HG03575 (cell line): Measurements from ENCODE around the gene FANCB.

Experiments used
- ATAC-seq: cut with Tn5 transposase; IDR thresholded peaks from one replicate; pipeline ENCODE4 v1.9.1; 2021; ENCODE audit not compliant: unreplicated experiment, insufficient number of reproducible peaks, low FRiP score; ENCODE audit errors: extremely low read depth

FANCB gene

DNA sequence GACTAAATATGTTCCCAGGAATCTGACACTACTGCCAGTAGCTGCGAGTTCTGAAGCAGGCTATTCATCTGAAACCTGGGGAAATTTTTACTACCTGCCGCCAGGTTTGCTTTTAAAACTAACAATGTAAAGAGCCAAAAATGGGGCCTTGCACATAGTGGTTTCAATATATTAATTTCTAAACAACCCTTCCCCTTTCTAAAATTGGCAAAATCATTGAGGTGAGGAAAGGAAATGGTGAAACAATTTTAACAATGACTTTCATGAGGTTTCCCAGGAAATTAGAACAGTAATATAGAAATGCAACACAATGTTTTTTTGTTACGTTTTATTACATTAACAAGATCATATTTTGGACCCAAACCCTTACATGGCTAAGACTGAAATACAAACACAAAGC is 21.3 kb downstream of the FANCB start:
- ATAC-seq, result no peak

DNA sequence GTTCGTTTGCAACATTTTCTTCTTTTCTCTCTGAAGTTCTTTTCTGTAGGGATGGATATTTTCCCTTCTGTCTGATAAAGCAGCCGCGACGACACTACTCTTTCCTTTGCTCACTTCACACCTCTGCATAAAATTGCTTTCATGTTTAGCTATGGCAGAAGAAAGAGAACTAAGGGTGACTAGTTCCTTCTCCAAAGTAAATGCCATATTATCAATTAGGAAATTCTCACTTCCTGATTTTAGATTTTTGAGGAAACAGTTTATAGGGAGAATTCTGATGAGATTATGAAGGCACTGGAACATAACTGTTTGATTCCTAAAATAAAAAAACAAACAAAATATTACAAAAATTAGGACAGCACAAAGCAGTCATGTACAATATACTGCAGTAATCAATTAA is 29.2 kb downstream of the FANCB start:
- no peak for ATAC-seq

GRCh38 chrX:14837155-14837554 is 35.7 kb downstream of the FANCB start:
- ATAC-seq, result no peak

DNA sequence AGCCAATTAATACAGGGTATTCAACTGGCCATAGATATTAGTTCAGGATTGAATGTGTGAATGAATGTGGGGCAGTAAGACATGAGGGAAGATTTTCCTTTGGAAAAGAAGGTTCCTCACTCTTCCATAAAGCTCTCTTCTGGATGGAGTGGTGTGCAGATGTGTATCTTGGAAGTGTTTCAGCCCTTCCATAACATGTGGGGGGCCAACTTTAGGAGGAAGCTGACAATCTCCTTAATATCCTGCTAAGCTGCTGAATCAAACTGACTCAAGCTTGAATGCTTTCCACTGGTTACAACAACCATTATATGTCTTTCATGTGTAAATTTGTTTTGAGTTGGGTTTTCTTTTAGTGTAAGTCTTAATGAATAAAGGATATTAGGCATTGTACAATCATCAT is 40.3 kb downstream of the FANCB start:
- no peak for ATAC-seq

- no peak for ATAC-seq
Measured at GRCh38 chrX:14832151-14832550, 40.7 kb downstream of the FANCB start.

DNA sequence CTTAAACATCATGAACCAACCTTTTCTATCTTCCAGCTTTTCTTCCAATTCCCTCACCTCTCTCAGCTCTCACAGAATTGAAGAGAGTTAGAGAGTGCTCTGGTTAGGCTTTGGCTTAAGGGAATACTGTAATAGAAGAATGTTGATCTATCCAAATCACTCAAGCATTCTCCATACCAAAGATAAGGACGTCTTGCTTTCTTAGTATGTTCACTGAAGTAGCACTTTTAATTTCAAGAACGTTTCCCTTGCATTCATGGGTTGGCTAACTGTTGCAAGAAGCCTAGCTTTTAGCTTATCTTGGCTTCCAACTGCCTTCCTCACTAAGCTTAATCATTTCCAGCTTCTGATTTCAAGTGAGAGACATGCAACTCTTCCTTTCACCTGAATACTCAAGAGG is 43.2 kb downstream of the FANCB start:
- ATAC-seq, result no peak

DNA sequence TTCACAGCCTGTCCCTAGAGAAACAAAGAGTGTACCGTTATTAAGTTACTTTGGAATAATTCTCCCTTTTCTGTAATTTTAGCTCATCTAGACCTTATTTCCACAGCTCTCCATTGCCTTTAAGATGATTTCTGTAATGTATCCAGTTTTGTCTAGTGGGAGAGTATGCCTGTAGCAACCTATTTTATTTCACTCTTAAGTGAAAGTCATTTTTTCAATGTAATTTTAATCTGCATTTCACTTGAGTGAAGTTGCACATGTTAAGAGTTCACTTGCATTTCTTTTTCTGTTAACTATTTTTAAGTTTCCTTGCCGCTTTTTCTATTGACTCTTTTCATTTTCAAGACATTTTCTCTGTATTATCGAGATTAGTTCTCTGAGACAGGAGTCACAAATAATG is 46.5 kb downstream of the FANCB start:
- ATAC-seq, result no peak

- no peak for ATAC-seq
Measured at GRCh38 chrX:14825851-14826250, 47.0 kb downstream of the FANCB start.

DNA sequence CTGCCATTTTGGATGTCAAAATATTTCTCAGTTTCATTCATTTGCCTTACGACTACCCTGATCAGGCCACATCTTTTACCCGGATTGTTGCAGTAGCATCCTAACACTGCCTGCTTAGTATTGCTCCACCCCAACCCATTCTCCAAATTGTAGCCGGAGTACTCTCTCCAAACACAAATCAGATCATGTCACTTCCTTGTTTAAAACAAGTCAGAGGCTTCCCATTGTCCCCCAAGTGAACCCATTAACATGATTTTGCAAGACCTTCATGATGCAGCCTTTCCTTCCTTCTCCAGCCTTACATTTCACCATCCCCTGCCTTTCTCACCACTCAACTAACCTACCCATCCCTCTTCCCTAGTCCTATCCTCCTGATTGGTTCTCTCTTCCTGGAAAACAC is 53.1 kb downstream of the FANCB start:
- ATAC-seq, result no peak

DNA sequence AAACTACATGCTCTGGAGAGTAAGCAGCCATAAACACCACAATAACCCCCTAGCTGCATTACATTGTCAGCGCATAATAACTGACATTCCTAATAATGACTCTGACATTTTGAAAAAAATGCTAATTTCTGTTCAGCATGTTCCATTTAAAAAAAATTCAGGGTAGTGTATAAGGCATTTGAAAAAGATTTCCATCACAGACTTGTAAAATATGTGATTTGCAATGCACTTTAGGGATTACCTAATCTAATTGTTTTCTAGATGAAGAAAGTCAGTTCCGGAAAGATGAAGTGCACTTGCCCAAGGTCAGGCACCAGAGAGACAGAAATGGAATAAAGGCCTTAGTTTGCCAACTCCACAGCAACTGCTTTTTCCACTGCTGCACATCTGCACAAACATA is 55.3 kb downstream of the FANCB start:
- no peak for ATAC-seq

DNA sequence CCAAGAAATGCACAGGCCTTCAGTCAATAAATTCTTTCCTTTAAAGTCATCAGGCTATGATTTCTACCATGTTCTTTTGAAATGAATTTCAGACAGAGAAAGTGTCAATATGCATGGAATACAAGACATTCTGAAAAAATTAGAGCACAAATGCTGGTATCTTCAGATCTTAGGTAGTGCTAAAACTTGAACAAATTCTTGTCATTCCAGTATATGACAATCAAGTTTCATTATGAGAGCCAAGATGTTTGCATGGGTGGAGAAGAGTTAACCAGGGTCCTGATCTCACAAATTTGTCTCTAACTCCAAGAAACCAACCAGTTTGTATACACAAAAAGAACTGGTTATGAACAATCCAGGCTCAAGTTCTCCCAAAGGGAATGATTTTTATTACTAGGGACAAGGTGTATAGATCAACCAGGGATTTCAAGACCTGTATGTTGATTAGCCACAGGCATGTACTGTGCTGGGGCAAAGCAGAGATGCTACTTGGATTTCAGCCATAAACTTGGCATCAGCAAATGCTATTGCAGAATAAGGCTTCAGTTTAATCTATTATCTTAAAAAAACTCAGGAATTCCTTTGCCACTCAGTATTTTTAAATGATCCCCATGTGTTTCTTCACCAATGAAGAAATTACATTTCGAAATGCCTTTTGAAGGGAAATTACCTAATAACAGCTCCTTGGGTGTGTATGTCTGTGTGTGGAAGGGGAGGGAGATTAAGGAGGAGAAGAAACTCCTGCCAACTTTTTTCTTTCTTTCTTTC is 69.7 kb downstream of the FANCB start:
- no peak for ATAC-seq

GRCh38 chrX:14801136-14801535 is 71.7 kb downstream of the FANCB start:
- ATAC-seq, result no peak

DNA sequence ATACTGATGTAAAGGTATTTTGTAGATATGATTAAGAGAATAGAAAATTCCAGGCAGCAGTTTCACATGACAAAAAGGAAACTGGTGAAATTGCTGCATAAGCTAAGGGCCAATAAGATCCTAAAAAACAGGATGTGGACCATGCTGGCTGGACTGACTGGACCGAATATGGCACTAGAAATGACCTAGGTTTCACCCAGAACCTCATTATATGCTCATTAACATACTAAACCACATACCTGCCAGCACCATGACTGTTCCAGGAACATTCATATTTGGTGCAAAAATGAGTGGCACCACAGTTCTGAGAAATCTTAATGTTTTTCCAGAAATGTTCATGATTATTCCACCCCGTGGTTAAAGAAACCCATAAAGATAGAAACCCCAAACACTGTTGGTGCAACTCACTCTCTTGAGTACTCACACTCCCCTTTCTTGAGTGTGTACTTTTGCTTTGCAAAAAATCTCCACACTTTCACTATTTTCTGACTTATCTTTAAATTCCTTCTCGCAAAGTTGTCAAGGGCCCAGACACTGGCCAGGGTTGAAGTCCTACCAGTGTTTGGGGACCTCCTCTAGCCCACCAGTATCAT is 74.0 kb downstream of the FANCB start:
- ATAC-seq, result no peak
